GM15510 (cell line): Measurements from ENCODE around the gene PTPRN2.

ENCODE experiments used
- POLR2A ChIP-seq: IDR thresholded peaks from 3 replicates; pipeline ENCODE4 v1.6.1; 2011; ENCODE audit warnings: borderline replicate concordance; ENCODE audit not compliant: insufficient read length; ENCODE audit errors: extremely low read depth

Gene PTPRN2

GRCh38 chr7:157786375-157787274, 801.0 kb downstream of the PTPRN2 start:
- no peak for TF ChIP-seq POLR2A

GRCh38 chr7:157785486-157786186, 802.0 kb downstream of the PTPRN2 start:
- TF ChIP-seq POLR2A = no peak

GRCh38 chr7:157784979-157785441, 802.6 kb downstream of the PTPRN2 start:
- no peak for TF ChIP-seq POLR2A

DNA sequence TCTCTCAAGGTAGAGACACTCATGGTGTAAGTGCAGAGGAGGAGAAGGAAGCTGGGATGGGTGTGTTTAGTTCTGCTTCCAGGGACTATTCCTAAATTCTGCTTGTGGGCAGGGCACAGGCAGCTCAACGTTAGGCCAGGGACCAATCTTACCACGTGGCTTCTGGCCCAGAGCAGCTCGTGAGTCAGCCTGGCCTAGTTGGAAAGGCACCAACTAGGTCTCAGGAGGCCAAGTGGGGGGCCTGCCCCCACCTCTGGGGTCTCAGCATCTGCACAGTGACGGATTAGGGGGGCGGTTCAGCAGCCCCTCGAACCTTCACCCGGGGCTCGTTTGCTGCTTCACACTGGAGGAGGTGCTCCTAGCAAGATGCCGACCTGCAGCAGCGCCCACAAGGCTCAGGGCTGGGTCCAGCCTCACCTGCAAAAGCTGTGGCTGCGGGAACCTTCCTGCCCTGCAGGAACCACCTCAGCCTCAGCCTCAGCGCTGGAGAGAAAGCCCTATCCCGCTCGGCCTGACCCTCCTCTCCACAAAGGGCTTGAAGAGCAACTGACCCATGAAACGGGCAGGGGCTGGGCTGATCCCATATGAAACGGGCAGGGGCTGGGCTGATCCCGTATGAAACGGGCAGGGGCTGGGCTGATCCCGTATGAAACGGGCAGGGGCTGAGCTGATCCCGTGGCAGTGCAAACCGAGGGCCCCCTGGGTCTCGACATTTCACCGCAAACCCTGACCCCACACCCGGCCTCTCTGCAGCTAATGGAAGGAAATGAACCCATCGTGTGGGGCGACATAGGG, 803.4 kb downstream of the PTPRN2 start:
- TF ChIP-seq POLR2A = no peak

DNA sequence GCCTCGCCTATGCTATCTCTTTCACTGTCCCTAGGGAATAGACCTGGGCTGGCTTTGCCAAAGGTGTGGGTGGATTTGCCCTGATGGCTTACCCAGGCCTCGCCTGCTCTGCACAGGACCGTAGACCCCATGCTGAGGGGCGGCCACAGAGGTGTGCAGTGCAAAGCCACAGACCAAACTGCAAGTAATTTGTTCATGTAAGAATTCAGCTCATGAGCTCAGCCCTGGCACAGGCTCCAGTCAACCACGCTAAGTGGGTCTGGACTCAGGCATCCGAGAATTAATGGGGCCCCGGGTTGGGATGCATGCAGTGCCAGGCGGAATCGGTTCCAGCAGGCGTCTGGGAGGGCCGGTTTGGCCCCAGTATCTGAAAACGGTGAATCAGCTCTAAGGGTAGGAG, 805.6 kb downstream of the PTPRN2 start:
- no peak for TF ChIP-seq POLR2A

GRCh38 chr7:157780721-157781120, 806.9 kb downstream of the PTPRN2 start:
- no peak for TF ChIP-seq POLR2A

GRCh38 chr7:157780312-157780711, 807.3 kb downstream of the PTPRN2 start:
- no peak for TF ChIP-seq POLR2A

- no peak for TF ChIP-seq POLR2A
Measured at GRCh38 chr7:157779206-157779605, 808.4 kb downstream of the PTPRN2 start.

DNA sequence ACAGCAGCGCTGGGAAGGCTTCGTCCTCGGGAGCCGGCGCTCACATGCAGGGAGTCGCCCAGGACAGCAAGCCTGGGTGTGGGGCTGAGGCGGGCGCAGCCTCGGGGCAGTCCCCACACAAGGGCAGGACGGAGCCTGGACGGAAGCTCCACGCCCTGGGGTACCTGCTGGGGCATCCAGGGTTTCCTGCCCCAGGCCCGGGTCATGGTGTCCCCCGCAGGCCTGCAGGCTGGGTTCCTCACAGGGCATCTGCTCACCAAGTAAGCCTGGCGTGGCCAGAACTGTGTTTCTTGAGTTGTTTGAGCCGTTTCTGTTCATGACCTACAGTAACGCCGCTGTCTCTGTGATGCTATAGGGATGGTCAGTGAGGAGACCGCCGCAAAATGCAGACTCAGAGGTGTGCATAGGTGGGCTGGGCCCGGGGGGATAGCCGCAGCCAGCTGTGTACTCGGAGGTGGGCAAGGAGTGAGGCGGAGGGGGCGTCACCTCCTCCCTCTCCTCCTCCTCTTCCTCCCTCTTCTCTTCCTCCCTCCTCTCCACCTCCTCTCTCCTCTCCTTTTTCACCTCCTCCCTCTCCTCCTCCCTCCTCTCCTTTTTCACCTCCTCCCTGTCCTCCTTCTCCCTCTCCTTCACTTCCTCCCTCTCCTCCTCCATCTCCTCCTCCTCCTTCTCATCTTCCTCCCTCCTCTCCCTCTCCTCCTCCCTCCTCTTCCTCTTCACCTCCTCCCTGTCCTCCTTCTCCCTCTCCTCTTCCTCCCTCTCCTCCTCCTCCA, 811.9 kb downstream of the PTPRN2 start:
- TF ChIP-seq POLR2A = no peak

DNA sequence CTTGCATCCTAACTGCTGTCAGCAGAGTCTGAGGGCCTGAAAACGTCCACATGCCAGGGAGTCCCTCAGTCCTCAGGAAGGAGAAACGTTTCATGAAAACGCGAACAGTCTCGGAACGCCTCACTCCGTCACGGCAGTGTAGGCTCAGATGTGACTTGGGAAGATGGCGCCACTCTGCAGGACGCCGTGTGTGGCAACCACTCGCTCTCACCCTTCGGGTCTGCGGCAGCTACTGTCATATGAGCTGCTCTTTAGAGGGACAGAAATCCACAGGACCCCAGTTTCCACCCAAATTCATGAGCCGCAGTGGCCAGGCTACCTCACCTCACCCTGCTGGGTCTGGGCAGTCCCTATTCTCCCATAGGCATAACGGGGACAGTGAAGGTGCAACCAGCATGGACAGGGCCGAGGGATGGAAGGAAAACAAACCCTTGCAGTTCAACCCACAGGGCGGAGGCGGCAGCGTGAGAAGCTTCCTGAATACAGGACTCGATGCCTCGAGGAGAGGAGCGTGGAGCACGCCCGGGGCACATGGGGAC, 812.5 kb downstream of the PTPRN2 start:
- no peak for TF ChIP-seq POLR2A

DNA sequence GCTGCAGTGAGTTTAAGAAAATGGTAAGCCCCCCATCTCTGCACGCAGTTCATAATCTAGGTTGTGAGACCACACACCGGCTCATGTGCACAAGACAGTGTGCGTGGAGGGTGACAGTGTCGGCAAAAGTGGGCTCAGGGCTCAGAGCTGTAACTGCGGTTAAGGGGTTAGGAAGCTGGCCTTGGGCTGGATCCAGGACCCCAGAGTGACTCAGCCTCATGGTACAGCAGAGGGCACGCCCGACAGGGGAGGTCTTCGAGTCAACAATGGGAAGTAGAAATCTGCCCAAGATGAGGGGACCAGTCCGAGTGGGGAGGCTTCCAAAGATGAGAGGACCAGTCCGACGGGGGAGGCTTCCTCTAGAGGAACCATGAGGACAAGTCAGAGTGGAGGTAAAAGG, 813.1 kb downstream of the PTPRN2 start:
- TF ChIP-seq POLR2A = no peak

GRCh38 chr7:157773361-157773760, 814.3 kb downstream of the PTPRN2 start:
- no peak for TF ChIP-seq POLR2A

GRCh38 chr7:157772486-157773130, 815.0 kb downstream of the PTPRN2 start:
- TF ChIP-seq POLR2A = no peak

GRCh38 chr7:157771689-157772088, 815.9 kb downstream of the PTPRN2 start:
- TF ChIP-seq POLR2A = no peak

GRCh38 chr7:157770716-157771320, 816.8 kb downstream of the PTPRN2 start:
- no peak for TF ChIP-seq POLR2A
